HL-60 (cell line): Measurements from ENCODE around the gene TRIP13.

Experiments
- DNase-seq, 2 experiments: peaks; one replicate each; pipeline ENCODE4 v3.0.0-alpha.2; 2010 to 2020; ENCODE audit warnings: low read depth in 1 of 2, low spot score in 1 of 2
- H3K27ac ChIP-seq: fragments of 250-450 bp; sonication (Bioruptor Pico); replicated peaks from 2 replicates; pipeline ENCODE4 v1.5.1; 2020; ENCODE audit warnings: mild to moderate bottlenecking, moderate library complexity
- H3K27me3 ChIP-seq: fragments of 250-450 bp; sonication (Bioruptor Pico); 2 replicates; pipeline ENCODE4 v1.5.1; 2021; ENCODE audit warnings: mild to moderate bottlenecking, moderate library complexity; ENCODE audit not compliant: insufficient read depth, poor library complexity, severe bottlenecking
- H3K4me3 ChIP-seq: replicated peaks from 2 replicates; pipeline ENCODE4 v1.5.1; 2011; ENCODE audit warnings: mild to moderate bottlenecking, control low read depth, low read length; ENCODE audit not compliant: insufficient read depth
- CTCF ChIP-seq: IDR thresholded peaks from one replicate; pipeline ENCODE4 v1.5.1; 2011; ENCODE audit warnings: low read length, control low read depth, inconsistent platforms; ENCODE audit not compliant: insufficient read depth
- GABPA ChIP-seq: IDR thresholded peaks from 2 replicates; pipeline ENCODE4 v1.6.1; 2012; ENCODE audit warnings: low read depth
- POLR2AphosphoS5 ChIP-seq: IDR thresholded peaks from 2 replicates; pipeline ENCODE4 v1.6.1; 2012; ENCODE audit warnings: low read depth
- REST ChIP-seq: IDR thresholded peaks from 2 replicates; pipeline ENCODE4 v1.6.1; 2012; ENCODE audit warnings: low read depth; ENCODE audit not compliant: insufficient replicate concordance
- SPI1 ChIP-seq: IDR thresholded peaks from 2 replicates; pipeline ENCODE4 v1.6.1; 2012; ENCODE audit warnings: low read depth, mild to moderate bottlenecking, borderline replicate concordance

The TRIP13 gene

GRCh38 chr5:884345-885126 is 8.1 kb upstream of the TRIP13 start:
- no peak overlapping the region for H3K4me3 ChIP-seq
- H3K27me3 ChIP-seq: no peaks in the 10 kb centered on the region
- TF ChIP-seq POLR2AphosphoS5 (no peak), REST (no peak), CTCF (no peak), GABPA (no peak), SPI1 (no peak)
- no peak overlapping the region for H3K27ac ChIP-seq
- DNase-seq: no peak

- H3K27me3 ChIP-seq: no peaks in the 10 kb centered on the region
- TF ChIP-seq REST (no peak), POLR2AphosphoS5 (no peak), CTCF (no peak), SPI1 (no peak), GABPA (no peak)
- H3K4me3 ChIP-seq: no peak overlapping the region
- DNase-seq: no peak
- no peak overlapping the region for H3K27ac ChIP-seq
Measured at GRCh38 chr5:885127-885442, 7.6 kb upstream of the TRIP13 start.

GRCh38 chr5:885529-885928 is 7.2 kb upstream of the TRIP13 start:
- no peak overlapping the region for H3K27ac ChIP-seq
- TF ChIP-seq CTCF (no peak), REST (no peak)
- no peak for DNase-seq
- H3K4me3 ChIP-seq: no peak overlapping the region
- no peaks in the 10 kb centered on the region for H3K27me3 ChIP-seq
